HCEC 1CT (cell line): ENCODE results near the gene CCDC97.

ENCODE experiments used
- DNase-seq: peaks from one replicate; pipeline ENCODE4 v3.0.0-alpha.2; 2017

CCDC97 gene

GRCh38 chr19:41299046-41299754 lies 10.8 kb upstream of the CCDC97 start:
- DNase-seq = no peak

- DNase-seq = peak; percentile 73
Observed at GRCh38 chr19:41299755-41300089, 10.2 kb upstream of the CCDC97 start.

- DNase-seq = no peak
Observed at GRCh38 chr19:41300555-41300954, 9.4 kb upstream of the CCDC97 start.

- no peak for DNase-seq
Observed at GRCh38 chr19:41302624-41303351, 7.2 kb upstream of the CCDC97 start.

- DNase-seq = no peak
Observed at GRCh38 chr19:41303954-41304353, 6.0 kb upstream of the CCDC97 start.

GRCh38 chr19:41304706-41305483 lies 5.1 kb upstream of the CCDC97 start:
- DNase-seq = no peak

GRCh38 chr19:41305927-41306793 lies 3.8 kb upstream of the CCDC97 start:
- no peak for DNase-seq

- DNase-seq = no peak
Observed at GRCh38 chr19:41307090-41307875, 2.7 kb upstream of the CCDC97 start.

GRCh38 chr19:41307954-41308449 lies 2.0 kb upstream of the CCDC97 start:
- no peak for DNase-seq

GRCh38 chr19:41308450-41309179 lies 1.4 kb upstream of the CCDC97 start:
- DNase-seq = peak; percentile 72

GRCh38 chr19:41309180-41310032 lies 566 bp upstream of the CCDC97 start:
- DNase-seq = no peak

- no peak for DNase-seq
Observed at GRCh38 chr19:41311072-41311471, 1.1 kb downstream of the CCDC97 start.

GRCh38 chr19:41311613-41312012 lies 1.6 kb downstream of the CCDC97 start:
- no peak for DNase-seq

GRCh38 chr19:41316306-41316920 lies 6.4 kb downstream of the CCDC97 start:
- no peak for DNase-seq

- DNase-seq = no peak
Observed at GRCh38 chr19:41318696-41319499, 8.9 kb downstream of the CCDC97 start.

GRCh38 chr19:41319500-41320184 lies 9.7 kb downstream of the CCDC97 start:
- DNase-seq = no peak

- no peak for DNase-seq
Observed at GRCh38 chr19:41320185-41320518, 10.2 kb downstream of the CCDC97 start.

GRCh38 chr19:41320568-41320967 lies 10.6 kb downstream of the CCDC97 start:
- no peak for DNase-seq
